Glutamatergic neuron (in vitro differentiated cells): ENCODE measurements around the gene P2RY6. TPM values are rescaled to one million over a fixed set of nuclear protein-coding genes. Genes with fewer than 3 reads are reported as not detected.

ENCODE experiments used
- DNase-seq: peaks from one replicate; pipeline ENCODE4 v3.0.0; 2022
- H3K27ac Mint-ChIP-seq: one replicate; pipeline ENCODE4 v1.8.0; 2020; ENCODE audit warnings: mild to moderate bottlenecking, mixed read lengths, inconsistent platforms; ENCODE audit not compliant: unreplicated experiment
- H3K27me3 Mint-ChIP-seq: one replicate; pipeline ENCODE4 v1.8.0; 2020; ENCODE audit warnings: mild to moderate bottlenecking, moderate library complexity, mixed read lengths, inconsistent platforms; ENCODE audit not compliant: unreplicated experiment
- H3K36me3 Mint-ChIP-seq: one replicate; pipeline ENCODE4 v1.8.0; 2020; ENCODE audit warnings: mild to moderate bottlenecking, mixed read lengths, inconsistent platforms; ENCODE audit not compliant: unreplicated experiment
- H3K4me1 Mint-ChIP-seq: one replicate; pipeline ENCODE4 v1.8.0; 2020; ENCODE audit warnings: mild to moderate bottlenecking, low read depth, mixed read lengths, inconsistent platforms; ENCODE audit not compliant: unreplicated experiment
- H3K4me3 Mint-ChIP-seq: one replicate; pipeline ENCODE4 v1.8.0; 2020; ENCODE audit warnings: mild to moderate bottlenecking, mixed read lengths, inconsistent platforms; ENCODE audit not compliant: unreplicated experiment
- H3K9me3 Mint-ChIP-seq: one replicate; pipeline ENCODE4 v1.8.0; 2020; ENCODE audit warnings: mild to moderate bottlenecking, moderate library complexity, mixed read lengths, inconsistent platforms; ENCODE audit not compliant: unreplicated experiment
- total RNA-seq: library from RNA; stranded (reverse); fragmentation: NEBNext Ultra II Directional; extraction: Animal tissue kit (Norgen Biotek cat#: 25700); gene quantifications from one replicate; pipeline ENCODE4 v1.2.1, GENCODE V29; 2021; ENCODE audit not compliant: unreplicated experiment
- TF ChIP-seq, protein P1 (sequence below): fragments of 200-600 bp; sonication (generic); IDR thresholded peaks from one replicate; pipeline ENCODE4 v1.5.0; 2021; ENCODE audit not compliant: partially characterized antibody, unreplicated experiment

The P2RY6 gene
- total RNA-seq, 1 donor from 2014 or later: not detected

DNA sequence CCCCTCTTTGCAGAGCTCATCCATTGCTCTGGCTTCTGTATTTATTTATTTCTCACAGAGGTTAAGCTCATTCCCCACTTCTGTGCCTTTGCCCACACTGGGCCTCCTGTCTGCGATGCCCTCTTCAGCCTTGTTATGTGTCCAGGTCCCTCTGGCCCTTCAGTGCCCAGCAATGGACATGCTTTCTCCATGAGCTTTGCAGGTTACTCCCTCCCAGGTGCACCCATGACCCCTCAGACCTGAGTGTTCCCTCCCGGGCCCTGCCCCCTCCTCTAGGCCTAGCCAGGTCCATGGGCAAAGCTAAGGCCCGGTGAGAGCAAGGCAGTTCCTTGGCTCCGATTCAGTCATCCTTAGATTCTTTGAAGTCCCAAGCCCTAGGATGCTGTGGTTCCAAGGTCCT lies 18.4 kb downstream of the P2RY6 start:
- Mint-ChIP-seq H3K27me3 (peaks cover 9% of the 10 kb centered on the region), H3K9me3 (peaks cover 3% of the 10 kb centered on the region), H3K36me3 (no peaks in the 10 kb centered on the region), H3K27ac (no peak overlapping the region), H3K4me3 (no peak overlapping the region), H3K4me1 (no peaks in the 10 kb centered on the region)
- TF ChIP-seq, protein P1, sequence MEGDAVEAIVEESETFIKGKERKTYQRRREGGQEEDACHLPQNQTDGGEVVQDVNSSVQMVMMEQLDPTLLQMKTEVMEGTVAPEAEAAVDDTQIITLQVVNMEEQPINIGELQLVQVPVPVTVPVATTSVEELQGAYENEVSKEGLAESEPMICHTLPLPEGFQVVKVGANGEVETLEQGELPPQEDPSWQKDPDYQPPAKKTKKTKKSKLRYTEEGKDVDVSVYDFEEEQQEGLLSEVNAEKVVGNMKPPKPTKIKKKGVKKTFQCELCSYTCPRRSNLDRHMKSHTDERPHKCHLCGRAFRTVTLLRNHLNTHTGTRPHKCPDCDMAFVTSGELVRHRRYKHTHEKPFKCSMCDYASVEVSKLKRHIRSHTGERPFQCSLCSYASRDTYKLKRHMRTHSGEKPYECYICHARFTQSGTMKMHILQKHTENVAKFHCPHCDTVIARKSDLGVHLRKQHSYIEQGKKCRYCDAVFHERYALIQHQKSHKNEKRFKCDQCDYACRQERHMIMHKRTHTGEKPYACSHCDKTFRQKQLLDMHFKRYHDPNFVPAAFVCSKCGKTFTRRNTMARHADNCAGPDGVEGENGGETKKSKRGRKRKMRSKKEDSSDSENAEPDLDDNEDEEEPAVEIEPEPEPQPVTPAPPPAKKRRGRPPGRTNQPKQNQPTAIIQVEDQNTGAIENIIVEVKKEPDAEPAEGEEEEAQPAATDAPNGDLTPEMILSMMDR: no peak
- DNase-seq: no peak

DNA sequence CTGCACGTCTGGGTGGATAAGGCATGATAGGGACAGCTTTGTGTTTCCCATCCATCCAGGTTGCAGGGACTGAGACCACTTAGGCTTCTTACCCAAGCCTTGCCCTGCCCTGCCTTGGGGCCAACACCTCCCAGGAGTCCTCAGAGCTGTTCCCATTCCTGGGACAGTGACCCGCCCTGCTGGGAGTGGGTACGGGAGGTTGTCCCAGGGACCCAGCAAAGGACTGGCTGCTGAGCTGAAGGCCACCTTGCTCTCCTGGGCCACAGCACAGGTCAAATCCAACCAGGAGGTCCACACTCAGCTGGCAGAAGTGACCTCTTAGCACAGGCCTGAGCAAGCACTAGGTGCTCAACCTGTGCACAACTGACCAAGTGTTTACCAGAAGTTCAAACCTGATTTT lies 19.1 kb downstream of the P2RY6 start:
- no peak for DNase-seq
- peaks cover 9% of the 10 kb centered on the region for H3K27me3 Mint-ChIP-seq
- no peak overlapping the region for H3K4me3 Mint-ChIP-seq
- H3K4me1 Mint-ChIP-seq: no peaks in the 10 kb centered on the region
- TF ChIP-seq, protein P1: no peak
- H3K27ac Mint-ChIP-seq: no peak overlapping the region
- peaks cover 5% of the 10 kb centered on the region for H3K9me3 Mint-ChIP-seq
- H3K36me3 Mint-ChIP-seq: no peaks in the 10 kb centered on the region

DNA sequence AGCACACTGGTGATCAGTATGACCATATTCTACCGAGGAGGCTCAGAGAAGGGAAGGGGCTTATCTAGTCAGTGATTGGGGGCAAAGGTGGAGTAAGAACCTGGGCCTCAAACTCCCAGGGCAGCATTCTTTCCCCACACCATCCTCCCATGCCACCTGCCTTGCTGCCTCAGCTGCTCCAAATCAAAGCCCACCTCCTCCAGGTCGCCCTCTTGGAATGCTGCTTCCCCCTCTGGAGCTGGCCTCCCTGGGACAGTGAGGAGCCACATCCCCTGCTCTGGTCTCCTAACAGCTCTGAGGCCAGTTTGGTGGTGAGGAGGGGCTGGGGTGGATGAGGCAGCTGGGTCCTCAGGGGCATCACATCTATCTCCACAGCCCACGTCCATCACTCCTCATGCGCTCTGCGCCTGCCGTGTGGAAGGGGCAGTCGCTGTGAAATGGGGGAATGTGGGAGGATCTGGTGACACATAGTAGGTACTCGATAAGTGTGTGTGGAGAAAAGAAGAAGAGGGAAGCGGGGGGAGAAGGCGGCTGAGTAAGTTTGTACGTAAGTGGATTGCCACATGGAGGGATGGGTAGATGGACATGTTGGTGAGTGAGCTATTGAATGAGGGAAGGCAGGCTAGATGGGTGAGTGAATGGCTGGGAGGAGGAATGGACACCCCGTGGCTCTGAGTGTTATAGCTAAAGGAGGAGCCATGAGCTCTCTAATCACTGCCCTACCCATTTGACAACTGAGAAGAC lies 19.8 kb downstream of the P2RY6 start:
- DNase-seq: no peak
- no peak overlapping the region for H3K27ac Mint-ChIP-seq
- H3K4me3 Mint-ChIP-seq: no peak overlapping the region

DNA sequence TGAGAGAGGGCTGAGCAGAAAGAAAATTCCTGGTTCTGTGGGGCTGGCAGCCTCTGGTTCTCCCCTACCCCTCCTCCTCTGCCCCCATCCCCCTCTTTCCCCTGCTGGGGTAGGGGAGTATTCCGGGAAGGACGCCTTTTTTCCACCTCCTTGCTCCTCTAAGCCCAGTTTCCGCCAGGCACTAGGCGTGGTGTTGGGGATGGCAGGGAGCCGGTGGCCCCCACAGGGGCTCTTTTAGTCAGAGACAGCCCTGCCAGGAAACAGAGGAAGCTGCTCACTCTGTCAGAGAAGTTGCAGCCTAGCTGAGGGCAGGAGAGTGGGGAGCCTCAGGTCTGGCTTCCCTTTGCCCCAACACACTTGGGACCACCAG lies 20.4 kb downstream of the P2RY6 start:
- Mint-ChIP-seq H3K27me3 (peaks cover 9% of the 10 kb centered on the region), H3K36me3 (no peaks in the 10 kb centered on the region), H3K9me3 (peaks cover 7% of the 10 kb centered on the region), H3K4me3 (no peak overlapping the region), H3K4me1 (no peaks in the 10 kb centered on the region), H3K27ac (no peak overlapping the region)
- DNase-seq: no peak
- TF ChIP-seq, protein P1: no peak

More for the DNA sequence above, 19.8 kb downstream of the P2RY6 start:
- TF ChIP-seq, protein P1: no peak
- Mint-ChIP-seq H3K4me1 (no peaks in the 10 kb centered on the region), H3K27me3 (peaks cover 9% of the 10 kb centered on the region), H3K9me3 (peaks cover 7% of the 10 kb centered on the region), H3K36me3 (no peaks in the 10 kb centered on the region)

DNA sequence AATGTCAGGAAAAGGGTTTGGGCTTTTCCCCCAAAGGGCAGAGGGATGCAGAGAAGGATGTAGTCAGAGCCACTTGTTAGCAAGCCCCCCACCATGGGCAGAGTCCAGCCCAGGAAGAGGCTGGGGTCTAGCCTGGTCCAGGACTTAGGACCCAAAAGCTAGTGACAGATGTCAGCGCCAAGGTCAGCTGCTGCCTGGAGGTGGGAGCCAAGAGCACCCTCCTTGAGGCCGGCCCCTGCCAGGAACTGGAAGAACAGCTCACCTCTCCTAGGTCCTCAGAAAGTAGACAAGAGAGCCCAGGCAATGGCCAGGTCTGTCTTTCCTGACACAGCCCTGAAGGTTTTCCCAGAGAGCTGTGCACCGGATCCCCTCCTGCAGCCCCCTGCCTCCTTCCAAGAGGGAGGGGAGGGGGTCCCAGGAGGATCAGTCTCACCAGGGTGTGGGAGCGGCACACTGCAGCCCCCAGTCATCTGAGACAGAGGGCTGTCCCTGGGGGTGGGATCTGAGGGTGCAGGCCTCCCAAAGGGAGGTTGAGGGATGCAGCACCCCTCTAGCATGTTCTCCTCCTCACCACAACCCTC lies 21.3 kb downstream of the P2RY6 start:
- no peak overlapping the region for H3K27ac Mint-ChIP-seq
- H3K36me3 Mint-ChIP-seq: no peaks in the 10 kb centered on the region
- H3K4me1 Mint-ChIP-seq: no peaks in the 10 kb centered on the region
- no peak overlapping the region for H3K4me3 Mint-ChIP-seq
- no peak for DNase-seq
- TF ChIP-seq, protein P1: no peak
- peaks cover 7% of the 10 kb centered on the region for H3K9me3 Mint-ChIP-seq
- peaks cover 9% of the 10 kb centered on the region for H3K27me3 Mint-ChIP-seq
